ENCODE data around the gene LYST.
A peak's percentile ranks its signal among the peaks of the same experiment; 100 is the strongest.

LYST gene

DNA sequence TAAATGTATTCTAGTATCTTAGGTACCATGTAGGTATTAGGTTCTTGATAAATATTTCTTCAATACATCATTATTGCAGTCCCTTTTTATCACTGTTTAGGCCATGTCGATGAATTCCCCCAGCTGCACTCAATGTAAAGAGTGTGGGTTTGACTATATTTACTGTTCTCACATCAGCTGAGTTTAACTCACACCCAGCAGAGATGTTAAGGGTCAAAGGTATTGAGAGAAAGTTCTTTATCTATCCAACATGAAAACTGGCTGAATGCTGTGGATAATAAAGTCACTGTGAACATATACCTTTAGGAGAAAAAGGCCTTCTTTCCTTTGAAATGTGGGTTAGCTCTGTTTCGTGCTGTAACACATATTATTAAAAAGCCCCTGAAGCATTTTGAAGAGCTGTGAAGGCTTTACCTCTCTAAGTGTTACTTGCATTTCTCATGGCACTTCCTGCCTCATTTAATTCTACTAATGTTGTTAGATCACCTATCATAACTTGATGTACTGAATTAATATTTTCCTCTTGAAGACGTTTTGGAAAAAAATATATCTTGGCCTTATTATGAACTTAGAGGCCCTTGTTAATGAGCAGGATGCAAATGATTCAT, 19.1 kb upstream of the LYST start:
- no peak for DNase-seq (ENCODE audit: low read depth in 3 of 3, low spot score in 1 of 3)

DNA sequence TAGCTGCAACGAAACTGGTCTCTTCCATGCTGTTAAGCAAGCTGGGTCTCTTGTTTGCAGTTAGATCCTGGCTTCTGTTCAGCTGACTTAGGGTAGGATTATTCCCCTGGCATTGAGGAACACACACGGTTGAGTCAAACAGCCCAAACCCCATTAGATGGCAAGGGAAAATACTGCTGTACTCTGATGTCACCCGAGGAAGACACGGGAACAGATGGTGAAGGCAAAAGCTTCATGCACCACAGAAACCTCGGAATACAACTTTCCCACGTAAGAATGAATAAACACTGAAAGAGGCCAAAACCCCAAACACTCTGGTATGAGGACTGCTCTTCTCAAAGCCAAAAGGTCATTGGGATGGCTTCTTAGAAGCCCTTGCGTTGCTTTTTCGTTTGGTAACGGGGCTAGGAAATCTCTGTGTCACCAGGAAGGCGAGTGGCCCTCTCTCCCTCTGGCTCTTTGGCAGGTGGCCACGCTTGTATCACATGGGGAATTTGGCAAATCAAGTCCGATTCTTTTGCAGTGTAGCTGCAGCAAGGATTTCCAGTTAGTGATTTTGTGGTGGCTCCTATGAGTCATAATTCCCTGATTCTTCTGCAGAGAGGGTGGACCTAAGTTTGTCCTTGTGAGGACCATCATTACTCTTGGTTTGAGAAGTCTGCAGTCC, 16.7 kb upstream of the LYST start:
- DNase-seq (ENCODE audit: low read depth in 3 of 3, low spot score in 1 of 3): no peak

DNA sequence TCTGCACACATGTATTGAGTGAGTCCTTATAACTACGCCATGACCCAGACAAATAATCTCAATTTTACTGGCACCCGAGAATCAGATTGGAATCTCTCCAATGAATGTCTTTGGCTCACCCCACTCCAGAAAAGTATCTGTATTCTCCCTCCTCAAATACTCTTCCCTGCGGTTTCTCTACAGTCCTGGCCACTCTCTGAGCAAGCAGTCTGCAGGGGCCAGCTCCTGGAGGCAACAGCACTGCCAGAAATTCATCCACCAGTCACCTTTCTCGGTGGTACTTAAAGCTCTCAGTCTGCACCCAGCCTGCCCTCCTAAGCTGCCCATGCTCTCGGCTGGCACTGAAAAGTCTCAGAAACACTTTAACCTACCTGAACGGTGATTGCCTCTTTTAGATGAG, 16.1 kb upstream of the LYST start:
- DNase-seq (ENCODE audit: low read depth in 3 of 3, low spot score in 1 of 3): no peak

DNA sequence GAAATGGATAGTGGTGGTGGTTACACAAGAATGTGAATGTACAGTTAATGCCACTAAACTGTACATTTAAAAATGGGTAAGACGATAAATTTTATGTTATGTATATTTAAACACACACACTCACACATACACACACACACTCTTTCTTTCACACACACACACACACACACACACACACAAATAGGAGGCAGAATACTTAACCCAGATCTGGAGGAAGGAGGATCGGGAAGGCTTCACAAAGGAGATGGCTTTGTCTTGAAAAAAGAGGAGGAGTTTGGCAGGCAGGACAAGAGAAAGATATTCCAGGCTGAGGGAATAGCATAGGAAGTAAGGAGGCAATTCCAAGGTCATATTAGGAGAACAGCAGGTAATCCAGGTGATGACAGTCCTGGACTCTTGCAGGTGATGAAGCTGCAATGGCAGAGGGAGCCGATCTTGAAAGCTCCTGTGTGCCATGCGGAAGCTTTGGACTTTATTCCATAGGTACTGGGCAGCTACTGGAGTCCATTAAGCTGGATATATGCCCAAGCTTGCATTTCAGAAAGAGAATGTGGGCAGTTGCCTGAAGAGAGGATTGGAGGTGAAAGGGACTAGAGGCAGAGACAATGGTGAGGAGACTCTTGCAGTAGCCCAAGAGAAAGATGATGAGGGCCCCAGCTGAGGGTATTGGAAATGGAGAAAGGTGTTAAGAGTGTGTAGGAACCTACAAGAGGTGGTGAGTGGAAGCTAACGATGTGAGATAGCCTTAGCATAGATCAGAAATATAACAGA, 15.4 kb upstream of the LYST start:
- DNase-seq (ENCODE audit: low read depth in 3 of 3, low spot score in 1 of 3): no peak

DNA sequence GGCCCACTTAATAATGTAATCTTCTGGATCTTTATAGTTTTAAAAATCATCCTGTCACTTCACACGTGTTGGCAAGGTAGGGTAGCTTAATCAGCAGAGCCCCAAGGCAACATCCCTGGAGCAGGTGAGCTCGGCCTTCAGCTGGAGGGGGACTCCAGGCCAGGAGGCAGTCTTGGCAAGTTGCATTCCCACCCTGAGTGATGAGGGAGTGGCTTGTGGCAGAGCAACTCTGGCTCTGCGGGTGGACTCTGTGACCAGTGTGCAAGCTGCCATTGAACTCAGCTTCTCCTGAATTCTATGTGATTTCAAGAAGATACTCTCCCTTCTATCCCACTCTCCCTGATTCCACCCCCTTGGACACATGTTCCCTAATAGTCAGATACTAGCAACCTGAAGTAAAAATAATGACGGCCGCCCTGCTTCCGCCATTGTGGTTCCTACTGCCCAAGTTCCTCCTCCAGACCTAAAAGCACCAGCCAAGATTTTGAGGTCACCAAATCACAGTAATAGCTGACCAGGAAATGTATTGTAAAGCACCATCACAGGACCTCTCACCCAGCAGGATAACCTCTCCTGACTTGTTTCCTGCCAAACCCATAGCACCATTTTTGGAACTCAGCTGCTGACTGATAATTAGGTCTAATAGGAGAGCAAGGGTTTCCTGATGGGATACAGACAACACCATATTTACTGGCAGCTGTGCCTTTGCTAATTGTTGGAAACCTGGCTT, 11.5 kb upstream of the LYST start:
- no peak for DNase-seq (ENCODE audit: low read depth in 3 of 3, low spot score in 1 of 3)

DNA sequence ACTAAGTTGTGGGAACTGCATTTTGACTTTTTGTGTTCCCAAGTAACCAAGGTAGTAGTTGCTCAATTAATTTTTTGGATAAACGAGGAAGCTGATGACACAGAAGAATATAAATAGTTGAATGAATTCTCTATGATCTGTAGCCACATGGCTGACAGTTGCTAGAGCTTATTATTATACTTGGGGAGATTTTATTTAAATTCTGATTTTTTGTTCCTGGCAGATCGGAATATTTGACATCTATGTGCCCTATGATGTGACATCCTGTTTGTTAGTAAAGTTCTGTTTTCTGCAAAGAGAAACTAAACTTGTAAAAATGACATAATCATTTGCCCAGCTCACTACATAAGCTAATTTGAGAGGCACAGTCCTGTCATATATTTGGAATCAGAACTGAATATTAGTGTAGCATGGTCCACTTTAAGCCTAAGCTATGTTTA, 9.7 kb upstream of the LYST start:
- DNase-seq (ENCODE audit: low read depth in 3 of 3, low spot score in 1 of 3): no peak

DNA sequence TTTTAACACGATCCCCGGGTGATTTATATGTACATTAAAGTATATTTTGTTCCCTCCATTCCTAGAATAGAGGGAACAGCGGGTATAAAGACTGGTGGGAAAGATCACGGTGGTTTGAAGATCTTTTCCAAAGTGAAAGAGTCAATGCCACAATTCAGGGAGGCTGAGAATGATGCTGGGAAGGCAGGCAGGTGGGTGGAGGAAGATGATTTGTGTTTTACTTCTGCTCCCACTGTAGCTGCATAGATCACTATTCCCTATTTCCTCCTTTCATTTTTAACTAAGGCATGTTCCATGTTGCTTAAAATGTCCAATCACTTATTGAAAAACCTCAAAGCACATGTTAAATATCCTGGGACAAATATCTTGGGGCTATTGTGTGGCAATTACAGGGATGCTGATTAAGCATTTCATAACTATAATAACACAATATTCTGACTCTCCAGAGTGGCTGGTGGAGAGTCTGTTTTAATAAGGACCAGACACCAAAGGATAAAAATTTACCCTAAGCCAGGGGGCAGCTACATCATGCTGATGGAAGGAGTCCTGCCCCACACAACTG, 8.4 kb upstream of the LYST start:
- no peak for DNase-seq (ENCODE audit: low read depth in 3 of 3, low spot score in 1 of 3)

DNA sequence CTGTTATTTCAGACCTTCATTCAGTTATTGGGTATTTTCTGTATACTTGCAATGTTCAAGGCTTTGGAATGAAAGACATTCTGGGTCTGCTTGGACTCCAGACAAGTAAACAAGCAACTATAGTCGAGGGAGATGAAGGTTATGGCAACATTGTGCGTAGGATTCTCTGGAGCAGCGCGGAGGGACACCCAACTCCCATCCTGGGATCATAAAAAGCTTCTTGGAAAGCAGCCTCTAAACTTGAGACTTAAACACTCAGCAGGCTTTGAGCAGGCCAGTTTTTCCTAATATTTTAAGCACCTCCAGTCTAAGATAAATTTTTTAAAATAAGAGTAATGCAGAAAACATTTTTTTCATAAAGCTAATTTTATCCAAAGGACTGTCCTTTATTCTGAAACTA, 7.6 kb upstream of the LYST start:
- no peak for DNase-seq (ENCODE audit: low read depth in 3 of 3, low spot score in 1 of 3)

DNA sequence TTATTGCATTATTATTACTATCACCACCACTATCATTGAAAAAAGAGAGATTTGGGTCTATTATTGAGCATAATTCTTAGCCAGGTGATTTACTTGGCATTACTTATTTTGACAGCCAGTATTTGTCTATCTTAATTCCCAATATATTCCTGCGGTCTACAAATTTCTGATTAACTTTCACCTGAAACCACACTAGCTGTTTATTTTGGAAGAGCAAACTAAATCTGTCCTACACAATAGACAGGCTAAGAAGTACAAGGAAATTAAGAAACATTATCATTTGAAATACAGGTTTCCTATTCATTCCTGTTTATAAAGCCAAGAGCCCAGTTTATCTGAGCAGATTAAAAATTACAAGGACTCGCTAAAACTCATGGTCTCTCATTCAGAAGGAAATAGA, 6.9 kb upstream of the LYST start:
- DNase-seq (ENCODE audit: low read depth in 3 of 3, low spot score in 1 of 3): no peak

DNA sequence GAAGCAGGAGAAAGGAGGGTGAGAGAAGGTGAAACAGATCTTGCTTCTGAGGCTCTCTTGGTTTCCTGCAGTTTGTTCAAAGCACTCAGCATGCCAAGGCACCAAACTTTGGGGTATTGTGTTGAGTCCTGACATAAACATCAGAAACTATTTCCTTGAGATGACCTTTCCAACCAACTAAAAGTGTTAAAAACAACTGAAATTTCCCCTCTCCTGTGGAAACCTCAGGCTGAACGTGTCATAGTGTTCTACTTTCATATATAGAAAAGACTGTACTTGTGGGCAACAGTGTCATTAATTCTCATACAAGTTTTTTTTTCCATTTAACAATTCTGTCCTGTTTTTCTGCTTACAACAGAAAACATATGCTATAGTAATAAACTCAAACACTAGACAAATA, 6.3 kb upstream of the LYST start:
- no peak for DNase-seq (ENCODE audit: low read depth in 3 of 3, low spot score in 1 of 3)

DNA sequence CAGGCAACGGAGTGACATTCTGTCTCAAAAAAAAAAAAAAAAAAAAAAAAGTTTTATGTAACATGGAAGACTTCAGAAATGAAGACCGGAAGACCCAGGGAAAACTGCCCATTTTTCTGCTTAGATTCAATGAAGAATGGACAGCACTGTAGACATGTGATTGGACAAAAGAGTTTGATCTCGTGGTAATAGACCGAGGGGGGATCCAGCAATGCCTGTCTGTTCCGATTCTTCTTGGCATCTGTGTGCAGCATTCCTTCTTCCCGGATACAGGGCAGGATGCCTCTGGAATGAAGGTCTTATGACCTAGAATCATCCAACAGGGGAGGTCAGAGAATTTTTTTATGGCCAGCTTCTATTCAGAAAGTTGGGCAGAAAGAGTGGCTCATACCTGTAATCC, 5.6 kb upstream of the LYST start:
- no peak for DNase-seq (ENCODE audit: low read depth in 3 of 3, low spot score in 1 of 3)

DNA sequence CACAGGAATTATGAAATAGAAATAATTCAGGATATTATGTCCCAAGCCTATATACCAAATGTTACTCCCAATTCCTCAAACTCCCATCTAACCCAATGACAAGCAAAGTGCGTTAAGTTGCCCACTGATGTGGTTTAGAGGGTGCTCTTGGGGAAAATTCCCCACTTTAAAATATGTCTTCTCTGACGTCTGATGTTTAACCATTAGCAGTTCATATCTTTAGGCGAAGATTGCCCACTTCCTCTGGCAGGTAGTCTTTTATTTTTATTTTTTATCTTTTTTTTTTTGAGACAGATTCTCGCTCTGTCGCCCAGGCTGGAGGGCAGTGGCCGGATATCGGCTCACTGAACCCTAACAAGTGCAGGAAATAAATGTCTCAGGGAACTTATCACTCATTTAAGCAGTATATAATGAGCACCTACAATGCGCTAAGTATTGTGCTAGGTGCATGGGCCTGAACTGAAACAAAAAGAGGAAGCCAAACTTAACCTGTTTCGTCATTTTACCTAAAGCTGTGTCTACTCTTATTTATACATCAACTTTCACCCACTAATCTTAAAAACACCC, 1.3 kb upstream of the LYST start:
- DNase-seq (ENCODE audit: low read depth in 3 of 3, low spot score in 1 of 3): peak in 1 of 3 donors; percentile 18

DNA sequence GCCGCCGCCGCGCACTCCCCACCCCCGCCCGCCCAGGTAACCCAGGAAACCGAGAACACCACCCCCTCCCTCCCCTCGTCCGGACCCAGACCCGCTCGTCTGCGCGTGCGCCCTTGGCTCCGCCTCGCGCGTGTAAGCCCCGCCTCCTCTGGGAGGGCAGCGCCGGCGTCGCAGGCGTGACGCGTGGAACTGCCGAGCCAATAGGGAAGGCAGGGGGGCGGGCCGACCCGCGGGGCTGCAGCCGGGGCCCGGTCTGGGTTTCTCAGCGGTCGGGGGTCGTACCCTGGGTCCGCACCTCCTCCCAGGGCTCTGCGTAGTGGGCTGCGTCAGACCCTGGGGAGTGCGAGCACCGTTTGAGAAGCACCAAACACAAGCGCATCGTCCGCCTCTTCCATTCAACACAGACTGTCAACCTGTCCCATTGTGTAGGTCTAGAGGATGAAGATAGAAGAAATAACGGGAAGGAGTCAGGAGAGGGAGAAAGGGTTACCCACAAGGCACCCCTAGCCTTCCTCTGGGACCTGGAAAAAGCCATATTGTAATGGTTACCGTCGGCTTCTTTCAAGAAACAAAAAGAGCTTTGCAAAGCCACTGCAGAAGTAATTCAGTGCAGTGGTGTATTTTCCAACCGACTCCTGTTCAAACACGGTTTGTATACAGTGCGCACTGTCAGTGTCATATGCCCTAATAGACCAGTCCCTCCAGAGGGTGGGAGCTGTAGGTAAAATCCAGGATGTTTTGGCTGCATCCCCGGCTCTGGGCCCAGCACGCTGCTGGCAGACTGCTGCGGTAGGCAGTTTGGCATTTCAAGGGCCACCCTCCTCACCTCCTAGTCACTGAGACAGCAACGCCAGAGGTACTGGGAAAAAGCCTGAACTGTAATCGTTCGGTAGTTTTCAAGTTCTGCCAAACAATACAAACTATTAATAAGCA, 473 bp upstream of the LYST start:
- peak; percentile 92 to 98 (median 98) for DNase-seq (ENCODE audit: low read depth in 3 of 3, low spot score in 1 of 3)

DNA sequence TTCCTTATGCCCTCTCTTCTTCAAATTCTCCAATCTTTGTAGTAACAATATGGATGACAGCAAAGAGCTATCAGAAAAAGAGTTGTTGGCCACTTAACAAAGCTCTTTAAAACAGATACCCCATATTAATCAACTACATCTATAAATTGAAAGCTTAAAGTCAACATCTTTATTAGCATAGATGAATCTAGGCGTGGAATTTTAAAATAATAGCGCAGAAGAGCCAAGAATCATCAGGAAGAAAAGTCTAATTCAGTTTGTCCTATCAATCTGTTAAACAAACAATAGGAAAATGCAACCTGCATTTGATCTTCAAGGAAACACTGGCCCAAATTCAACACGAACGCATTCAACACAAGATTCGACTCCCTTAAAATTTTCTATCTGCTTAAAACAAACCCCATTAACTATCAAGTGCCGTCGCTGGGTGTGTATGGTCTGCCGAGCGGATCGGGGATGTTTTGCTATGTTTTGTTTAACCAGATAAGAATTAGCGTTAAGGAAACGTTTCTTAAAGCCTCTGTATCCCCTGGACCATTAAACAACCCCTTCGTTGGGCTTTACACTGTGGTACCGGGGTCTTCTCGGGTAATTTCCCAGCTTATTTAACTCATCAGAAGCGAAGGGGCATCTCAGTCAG, 1.0 kb downstream of the LYST start:
- DNase-seq (ENCODE audit: low read depth in 3 of 3, low spot score in 1 of 3): no peak

DNA sequence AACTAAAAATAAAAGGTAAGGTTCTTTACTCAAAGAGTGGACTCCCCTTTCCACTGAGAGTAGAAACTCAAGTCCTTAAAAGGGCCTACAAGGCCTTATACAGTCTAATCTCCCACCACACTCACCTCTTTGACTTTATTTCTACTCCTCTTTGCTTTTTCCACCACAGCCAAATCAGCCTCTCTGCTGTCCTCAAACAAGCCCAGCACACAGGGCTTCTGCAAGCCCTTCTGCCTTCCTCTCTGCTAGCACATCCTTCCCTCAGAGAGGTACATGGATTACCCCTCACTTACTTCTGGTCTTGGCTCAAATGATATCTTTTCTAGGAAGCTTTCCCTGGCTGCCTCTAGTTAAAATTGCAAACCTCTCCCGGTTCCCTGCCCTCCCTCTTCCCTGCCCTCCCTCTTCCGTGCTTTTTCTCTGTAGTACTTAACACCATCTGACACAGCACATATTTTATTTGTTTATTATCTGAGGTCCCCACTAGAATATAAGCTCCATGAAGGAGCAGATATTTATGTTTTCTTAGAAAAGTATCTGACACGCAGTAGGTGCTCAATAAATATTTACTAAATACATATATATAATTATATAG, 1.7 kb downstream of the LYST start:
- no peak for DNase-seq (ENCODE audit: low read depth in 3 of 3, low spot score in 1 of 3)

DNA sequence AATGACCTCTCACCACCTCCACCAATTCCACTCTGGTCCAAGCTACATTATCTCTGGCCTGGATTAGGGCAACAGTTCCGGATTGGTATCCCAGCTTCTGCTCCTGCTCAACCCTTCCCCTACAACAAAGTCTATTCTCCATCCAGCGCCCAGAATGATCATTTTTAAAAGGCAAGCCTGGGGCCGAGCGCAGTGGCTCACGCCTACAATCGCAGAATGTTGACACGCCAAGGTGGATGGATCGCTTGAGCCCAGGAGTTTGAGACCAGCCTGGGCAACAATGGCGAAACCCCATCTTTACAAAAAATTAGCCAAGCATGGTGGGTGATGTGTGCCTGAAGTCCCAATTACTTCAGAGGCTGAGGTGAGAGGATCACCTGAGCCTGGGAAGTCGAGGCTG, 2.2 kb downstream of the LYST start:
- no peak for DNase-seq (ENCODE audit: low read depth in 3 of 3, low spot score in 1 of 3)

DNA sequence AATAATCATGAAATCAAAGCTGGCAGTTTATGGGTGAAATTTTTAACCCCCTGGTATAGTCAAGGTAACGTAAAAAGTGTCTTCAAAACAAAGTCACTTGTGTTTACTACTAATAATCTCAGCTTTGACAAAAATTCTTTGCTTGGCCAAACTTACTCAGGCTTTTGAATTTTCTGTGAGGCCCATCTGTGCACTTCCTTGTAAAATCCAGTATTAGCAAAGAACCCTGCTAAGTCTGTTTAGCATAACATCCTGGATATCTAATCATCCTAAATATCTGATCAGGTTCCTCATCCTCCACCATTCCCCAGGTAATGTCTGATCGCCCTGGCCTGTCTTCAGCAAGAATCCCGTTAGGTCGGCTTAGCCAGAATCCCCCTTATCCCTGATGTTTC, 3.0 kb downstream of the LYST start:
- DNase-seq (ENCODE audit: low read depth in 3 of 3, low spot score in 1 of 3): no peak

DNA sequence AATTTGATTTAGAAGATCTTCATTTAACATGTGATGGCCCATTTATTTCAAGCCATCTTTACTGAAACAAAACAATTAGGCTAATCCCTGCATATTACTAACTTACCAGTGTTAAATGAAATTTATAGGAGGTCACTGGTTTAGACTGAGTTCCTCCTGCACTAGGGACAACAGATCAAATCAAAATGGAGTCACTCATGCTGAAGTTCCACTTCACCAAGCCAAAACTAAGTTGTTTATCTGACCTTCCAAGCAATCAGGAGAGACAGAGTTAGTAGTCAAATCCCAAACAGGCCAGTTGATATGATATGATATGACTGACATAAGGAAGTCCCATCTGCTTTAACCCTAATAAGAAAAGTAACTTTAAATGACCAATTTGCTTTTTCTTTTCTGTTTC, 4.8 kb downstream of the LYST start:
- DNase-seq (ENCODE audit: low read depth in 3 of 3, low spot score in 1 of 3): no peak

DNA sequence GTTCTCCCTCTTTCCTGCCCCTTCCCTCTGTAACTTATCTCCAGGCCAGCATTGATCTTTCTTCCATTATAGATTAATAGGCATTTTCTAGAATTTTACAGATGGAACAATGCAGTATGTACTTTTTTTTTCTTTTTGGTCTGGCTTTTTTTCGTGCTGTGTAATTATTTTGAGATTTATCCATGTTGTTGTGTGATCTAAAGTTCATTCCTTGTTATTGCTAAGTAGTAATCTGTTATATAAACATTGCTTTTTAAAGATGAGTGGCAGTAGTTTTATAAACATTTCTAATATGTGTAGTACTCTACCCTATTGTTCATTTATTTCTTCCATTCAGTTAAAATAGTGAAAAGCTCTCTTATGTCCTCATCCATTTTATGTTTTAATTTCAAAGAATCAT, 5.9 kb downstream of the LYST start:
- no peak for DNase-seq (ENCODE audit: low read depth in 3 of 3, low spot score in 1 of 3)
